Activated effector memory CD4-positive, alpha-beta T cell treated with anti-CD3 and anti-CD28 coated beads, Interleukin-2, amount 50 U/mL, for 16 hours (primary cell): Measurements from ENCODE around the gene SMIM44.
A peak's percentile ranks its signal among the peaks of the same experiment; 100 is the strongest.
"Not testable (repeated sequence)": the region's sequence is repeated elsewhere in the genome, so short reads cannot be mapped to it uniquely, and the experiment has no call there.

Experiments
- DNase-seq: peaks from one replicate; pipeline ENCODE4 v3.0.0-alpha.2; 2020

The SMIM44 gene

DNA sequence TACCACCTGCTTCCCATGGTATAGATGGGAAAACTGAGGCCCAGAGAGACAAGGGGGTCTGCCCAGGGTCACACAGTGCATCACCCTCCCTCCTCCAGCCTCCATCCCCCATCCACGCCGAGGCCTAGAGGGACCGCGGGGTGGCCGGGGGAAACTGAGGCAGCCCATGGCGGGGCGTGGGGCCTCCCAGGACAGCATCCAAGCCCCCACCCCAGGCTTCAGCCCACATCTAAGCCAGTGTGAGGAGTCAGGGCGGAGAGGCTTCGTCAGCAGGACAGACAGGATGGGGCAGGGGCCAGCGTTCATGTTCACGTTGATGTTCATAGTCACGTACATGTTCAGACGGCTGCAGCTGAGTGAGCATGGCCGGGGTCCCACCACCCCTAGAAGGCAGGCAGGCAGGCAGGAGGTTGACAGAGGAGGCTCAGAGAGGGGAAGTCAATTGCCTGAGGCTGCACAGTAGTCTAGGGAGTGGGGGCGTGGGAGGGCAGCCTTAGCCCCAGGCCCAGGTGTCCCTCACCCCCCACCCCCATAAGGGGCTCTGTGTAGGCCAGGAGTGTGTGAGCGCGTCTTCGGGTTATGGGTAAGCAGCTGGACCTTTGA is 26.2 kb downstream of the SMIM44 start:
- no peak for DNase-seq

DNA sequence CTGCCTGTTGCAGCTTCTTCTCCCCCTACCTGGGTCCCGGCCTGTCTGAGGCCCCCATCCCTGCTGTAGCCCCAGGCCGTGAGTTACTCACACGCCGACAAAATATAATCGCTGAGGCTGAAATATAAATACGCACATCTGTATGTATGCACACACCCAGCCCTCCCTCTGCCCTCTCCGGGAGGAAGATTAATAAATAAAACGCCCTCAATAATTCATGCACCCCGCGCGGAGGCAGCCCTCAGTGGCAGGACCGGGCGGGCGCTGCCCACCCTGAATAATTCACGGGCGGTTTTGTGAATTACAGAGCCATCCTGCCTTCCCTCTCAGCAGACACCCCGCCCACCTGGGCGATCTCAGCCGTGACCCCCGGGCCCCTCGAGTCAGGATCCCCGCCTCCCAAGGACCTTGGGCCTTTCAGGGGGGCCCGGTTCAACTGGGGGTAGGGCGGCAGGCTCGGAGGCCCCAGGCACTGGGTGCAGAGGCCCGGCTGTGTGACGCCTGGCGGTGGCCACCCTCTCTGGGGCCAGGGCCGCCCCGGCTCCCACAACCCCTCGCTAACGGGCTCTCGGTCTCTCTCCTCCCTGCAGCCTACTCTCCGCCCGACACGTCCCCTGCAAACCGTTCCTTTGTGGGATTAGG is 27.2 kb downstream of the SMIM44 start:
- DNase-seq = no peak

DNA sequence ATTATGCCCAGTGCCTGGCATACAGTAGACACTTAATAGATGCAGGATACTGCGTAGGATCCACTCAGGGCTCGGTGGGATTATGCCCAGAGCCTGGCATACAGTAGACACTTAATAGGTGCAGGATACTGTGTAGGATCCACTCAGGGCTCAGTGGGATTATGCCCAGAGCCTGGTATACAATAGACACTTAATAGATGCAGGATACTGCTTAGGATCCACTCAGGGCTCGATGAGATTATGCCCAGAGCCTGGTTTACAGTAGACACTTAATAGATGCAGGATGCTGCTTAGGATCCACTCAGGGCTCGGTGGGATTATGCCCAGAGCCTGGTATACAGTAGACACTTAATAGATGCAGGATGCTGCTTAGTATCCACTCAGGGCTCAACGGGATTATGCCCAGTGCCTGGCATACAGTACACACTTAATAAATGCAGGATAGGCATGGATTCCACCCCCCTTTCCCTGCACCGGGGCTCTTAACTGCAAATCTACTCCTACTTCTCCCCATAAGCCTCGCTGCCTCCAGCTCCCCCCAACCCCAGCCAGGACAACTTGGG is 27.8 kb downstream of the SMIM44 start:
- DNase-seq = no peak

DNA sequence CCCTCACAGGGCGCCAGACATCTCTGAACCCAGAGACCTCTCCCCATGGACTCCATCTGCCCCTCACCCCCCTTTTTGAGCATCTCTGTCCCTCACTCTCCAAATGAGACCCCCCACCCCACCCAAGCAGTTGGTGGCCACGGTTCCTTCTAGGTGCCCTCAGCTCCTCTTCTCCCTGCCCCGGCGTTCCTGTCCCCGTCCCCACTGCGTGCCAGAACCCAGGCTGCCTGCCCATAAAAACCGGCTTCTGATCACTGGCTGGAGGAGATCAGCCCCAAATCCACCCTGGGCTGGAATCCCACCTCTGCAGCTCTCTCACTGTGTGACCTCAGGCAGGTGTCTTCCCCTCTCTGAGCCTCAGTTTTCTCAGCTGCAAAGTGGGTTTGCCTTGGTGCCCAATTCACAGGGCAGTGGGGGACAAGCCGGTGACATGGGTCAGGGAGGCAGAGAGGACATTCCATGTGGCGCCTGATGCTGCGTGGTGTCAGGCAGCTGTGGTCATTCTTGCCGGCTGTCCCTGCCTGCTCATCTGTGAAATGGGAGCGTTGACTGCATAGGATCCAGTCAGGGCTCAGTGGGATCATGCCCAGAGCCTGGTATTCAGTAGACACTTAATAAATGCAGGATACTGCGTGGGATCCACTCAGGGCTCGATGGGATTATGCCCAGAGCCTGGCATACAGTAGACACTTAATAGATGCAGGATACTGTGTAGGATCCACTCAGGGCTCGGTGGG is 28.4 kb downstream of the SMIM44 start:
- DNase-seq = no peak

DNA sequence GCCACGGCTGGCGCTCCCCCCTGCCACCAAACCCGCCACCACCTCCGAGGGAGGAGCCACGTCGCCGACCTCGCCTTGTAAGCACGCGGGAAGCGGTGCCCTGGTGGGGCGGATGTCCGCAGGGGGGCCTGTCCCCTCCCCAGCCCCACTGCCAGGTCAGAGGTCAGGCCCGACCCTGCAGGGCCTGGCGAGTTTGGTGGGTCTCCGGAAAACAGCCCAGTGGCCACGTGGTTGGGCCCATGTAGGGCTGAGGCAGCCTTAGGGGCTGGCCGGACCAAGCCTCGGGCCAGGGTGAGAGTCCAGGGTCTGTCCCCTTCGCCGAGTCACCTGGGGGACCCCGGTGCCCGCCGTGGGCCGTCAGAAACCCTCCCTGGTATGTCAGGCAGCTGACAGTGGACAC is 29.4 kb downstream of the SMIM44 start:
- DNase-seq = no peak

DNA sequence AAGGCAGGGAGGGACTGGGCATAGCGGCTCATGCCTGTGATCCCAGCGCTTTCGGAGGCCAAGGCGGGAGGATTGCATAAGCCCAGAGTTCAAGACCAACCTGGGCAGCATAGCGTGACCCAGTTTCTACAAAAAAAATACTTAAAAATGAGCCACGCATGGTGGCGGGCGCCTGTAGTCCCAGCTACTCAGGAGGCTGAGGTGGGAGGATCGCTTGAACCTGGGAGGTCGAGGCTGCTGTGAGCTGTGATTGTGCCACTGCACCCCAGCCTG is 30.4 kb downstream of the SMIM44 start:
- not testable (repeated sequence) for DNase-seq

DNA sequence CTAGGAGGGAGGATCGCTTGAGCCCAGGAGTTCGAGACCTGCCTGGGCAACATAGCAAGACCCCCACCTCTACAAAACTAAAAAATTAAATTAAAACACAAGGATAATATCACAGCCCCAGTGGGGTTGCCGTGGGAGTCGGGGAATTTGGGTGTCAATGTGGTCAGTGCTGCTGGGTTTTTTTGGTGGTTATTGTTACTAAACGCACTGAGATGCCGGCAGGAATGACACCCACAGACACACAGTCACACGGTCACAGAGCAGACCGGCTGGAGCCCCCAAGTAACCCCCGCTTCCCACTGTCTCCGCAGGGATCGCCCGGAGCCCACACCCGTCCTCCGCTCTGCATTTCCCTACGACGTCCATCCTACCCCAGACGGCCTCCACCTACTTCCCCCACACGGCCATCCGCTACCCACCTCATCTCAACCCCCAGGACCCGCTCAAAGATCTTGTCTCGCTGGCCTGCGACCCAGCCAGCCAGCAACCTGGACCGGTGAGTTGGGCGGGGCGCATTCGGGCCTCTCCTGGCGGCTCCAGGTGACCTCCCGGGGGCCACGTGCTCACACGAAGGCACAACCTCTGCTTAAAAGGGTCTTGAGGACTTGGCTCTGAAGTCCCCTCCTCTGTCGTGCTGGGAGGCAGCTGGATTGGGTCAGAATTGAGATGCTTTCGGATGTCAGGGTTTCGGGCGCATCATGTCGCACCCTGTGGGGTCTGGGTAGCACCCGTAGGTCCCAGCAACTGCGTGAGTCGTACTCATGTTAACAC is 30.9 kb downstream of the SMIM44 start:
- DNase-seq = no peak

DNA sequence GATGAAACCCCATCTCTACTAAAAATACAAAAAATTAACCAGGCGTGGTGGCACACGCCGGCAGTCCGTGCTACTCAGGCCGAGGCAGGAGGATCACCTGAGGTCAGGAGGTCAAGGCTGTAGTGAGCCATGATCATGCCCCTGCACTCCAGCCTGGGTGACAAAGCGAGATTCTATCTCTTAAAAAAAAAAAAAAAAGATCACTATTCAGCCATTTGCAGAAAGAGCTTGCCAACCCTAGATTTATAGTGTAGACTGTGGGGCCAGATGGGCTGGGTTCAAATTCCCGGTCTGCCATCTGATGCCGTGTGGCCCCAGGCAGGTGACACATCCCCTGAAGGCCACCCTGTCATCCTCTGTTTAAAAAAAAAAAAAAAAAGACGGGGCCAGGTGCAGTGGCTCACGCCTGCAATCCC is 31.8 kb downstream of the SMIM44 start:
- no peak for DNase-seq

DNA sequence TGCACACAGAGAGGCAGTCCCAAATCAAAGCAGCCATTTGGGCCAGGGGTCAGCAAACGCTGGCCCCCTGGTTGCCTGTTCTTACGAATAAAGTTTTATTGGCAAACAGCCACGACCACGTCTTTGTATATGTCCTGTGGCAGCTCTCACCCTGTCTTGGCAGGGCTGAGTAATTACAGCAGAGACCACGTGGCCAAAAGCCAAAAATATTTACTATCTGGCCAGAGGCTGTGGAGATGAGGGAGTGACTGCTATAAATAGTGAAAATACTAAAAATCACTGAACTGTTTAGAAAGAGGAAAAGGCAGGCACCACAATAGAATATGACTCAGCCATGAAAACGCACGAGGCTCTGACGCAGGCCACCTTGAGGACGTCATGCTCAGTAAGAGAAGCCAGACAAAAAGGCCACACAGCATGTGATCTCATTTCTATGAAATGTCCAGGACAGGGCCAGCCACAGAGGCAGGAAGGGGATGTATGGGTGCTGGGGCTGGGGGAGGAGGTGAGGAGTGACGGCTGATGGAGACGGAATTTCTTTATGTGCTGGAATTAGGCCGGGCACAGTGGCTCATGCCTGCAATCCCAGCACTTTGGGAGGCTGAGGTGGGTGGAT is 32.3 kb downstream of the SMIM44 start:
- no peak for DNase-seq

DNA sequence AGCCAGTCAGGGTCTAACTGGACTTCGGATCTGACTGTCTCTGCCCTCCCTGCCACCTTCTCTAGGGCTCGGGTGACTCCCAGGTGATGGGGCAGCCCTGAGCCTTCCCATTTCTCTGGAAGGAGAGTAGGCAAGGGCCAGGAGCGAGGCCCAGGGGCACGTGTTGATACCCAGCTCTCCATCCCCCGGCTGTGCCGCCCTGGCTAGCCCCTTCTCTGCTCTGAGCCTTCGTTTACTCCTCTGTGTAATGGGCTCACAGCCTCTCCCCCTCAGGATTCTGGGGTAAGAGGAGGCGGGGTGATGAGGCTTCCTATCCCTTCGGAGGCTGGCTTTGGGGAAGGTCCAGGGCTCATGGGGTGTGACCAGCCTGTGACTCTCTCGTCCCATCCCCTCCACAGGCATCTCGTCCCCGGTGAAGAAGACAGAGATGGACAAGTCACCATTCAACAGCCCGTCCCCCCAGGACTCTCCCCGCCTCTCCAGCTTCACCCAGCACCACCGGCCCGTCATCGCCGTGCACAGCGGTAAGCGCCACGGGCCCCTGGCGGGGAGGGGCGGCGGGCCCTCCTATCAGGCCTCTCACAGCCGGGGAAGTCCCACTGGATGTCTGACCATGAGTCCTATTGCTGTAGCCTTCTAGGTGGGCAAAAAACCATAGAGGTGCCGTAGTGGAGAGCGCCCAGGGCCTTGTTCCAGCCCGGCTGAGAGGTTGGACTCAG is 34.5 kb downstream of the SMIM44 start:
- no peak for DNase-seq

DNA sequence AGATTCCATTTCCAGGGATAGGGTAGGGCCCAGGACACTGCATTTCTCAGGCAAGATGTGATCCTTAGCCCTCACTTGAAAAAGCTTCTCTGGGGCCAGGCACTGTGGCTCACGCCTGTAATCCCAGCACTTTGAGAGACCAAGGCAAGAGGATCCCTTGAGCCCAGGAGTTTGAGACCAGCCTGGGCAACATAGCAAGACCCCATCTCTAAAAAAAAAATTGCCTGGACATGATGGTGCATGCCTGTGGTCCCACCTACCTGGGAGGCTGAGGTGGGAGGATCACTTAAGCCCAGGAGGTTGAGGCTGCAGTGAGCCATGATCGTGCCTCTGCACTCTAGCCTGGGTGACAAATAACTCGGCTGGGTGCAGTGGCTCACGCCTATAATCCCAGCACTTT is 36.6 kb downstream of the SMIM44 start:
- DNase-seq = not testable (repeated sequence)

DNA sequence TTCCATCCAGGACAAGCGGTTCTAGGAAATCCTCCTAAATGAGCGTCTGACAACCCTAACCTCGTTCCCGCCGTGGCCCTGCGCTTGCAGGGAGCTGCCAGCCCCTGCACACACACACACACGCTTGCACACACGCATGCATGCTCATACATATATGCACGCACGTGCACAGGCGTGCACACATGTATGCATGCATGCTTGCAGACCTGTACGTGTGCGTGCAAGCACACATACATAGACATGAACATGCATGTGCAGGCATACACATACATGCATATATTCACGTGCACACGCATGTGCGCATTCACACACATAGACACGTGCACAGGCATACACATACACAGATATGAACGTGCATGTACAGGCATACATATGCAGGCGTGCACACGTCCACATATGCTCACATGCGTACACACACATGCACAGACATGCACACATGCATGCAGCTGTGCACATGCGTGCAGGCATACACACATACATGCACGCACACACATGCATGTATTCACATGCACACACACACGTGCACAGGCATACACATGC is 38.5 kb downstream of the SMIM44 start:
- no peak for DNase-seq

DNA sequence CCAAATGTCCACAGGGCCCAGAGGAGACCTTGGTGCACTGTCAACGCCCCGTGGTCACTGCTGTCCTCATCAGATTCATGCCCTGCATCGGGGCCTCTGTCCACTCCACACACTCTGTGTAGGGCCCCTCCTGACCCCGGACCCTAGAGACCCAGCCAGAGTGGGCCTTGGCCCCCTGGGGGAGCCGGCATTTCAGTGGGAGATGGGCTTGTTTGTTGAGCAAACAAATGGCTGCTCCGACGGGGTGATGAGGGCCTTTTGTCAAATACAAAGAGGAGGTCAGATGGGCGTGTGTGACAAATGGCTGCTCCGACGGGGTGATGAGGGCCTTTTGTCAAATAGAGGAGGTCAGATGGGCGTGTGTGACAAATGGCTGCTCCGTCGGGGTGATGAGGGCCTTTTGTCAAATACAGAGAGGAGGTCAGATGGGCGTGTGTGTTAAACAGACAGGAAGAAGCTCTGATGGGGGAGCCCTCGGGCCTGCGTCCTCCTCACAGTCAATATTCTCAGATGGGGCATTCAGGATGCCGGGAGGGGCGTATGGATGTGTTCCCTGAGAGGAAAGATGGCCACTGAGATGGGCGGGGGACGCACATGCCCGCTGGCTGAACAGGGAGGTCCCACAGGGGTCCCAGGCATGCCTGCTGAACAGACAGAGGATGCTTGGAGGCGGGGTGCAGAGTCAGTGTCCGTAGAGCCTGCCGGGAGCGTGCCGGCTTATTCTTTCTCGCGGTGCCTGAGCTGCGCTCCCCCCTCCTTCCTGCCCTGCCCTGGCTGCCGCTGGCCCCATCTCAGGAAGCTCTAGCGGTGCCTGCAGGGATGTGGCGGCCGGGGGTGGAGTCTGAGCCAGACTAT is 39.2 kb downstream of the SMIM44 start:
- DNase-seq = no peak

DNA sequence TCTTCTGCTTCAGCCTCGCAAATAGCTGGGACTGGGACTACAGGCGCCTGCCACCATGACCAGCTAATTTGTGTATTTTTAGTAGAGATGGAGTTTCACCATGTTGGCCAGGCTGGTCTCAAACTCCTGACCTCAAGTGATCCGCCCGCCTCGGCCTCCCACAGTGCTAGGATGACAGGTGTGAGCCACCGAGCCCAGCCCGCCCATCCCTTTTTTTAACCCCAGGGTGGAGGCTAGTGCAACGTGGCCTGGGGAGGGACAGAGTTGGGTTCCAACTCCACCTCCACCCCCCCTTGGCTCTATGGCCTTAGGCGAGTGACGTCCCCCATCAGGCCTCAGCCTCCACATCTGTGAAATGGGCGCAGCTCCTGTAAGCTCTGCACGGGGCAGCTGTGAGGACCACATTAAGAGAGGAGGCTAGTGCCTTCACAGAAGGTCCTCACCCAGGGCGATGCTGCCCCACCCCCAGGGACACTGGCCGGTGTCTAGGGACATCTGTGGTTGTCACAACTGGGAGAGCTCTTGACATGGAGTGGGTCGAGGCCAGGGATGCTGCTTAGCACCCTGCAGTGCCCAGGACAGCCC is 40.7 kb downstream of the SMIM44 start:
- no peak for DNase-seq

DNA sequence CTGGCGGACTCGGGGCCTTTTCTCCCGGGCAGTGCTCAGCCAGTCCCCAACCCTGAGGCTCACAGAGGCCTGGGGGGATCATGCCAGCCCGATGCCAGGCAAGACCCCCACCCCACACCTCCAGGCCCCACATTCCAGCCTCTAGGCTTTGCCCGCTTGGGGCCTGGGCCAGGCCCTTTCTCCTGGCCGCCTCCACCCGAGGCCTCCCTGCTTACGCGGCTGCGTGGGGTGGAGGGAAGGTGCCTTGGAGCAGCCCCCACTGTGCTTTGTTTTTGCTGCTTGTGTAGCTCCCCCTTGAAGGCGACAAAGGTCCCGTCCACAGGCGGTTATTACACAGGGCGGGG is 41.3 kb downstream of the SMIM44 start:
- DNase-seq = no peak

DNA sequence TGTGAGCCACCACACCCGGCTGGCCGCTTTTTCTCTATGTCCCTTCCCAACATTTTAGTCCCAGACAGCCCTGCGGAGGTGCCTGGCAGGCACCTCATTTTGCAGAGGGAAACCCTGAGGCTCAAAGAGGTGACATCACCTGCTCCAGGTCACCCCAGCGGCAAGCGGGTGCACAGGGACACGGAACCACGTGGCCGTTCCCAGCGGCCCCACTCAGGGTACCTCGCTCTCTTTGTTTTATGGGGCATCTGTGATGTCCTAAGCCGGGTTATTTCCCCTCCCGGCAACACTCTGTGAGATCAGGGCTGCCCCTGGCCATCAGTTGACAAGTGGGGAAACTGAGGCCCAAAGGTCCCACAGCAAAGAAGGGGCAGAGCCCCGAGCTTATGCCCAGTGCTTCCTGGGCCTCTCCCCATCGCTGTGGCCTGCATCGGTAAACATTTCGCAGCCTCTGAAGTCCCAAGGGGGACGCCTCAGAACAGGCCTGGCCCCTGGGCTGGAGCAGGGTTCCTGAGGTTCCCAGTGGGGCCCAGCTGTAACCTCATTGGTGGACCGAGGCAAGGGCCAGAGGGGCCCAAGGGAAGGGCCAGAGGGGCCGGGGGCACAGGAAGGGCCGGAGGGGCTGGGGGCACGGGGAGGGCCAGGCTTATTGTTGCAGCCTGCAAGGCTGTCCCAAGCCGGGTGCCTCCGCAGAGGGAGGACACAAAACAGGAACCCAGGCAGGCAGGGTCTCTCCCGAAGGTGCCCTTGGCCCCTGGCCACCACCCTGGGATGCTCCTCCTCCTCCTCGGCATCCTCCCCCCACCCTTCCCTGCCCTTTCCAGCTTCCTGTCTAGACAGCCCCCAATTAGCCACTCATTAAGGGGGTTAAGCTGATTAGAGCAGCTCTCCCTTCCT is 41.9 kb downstream of the SMIM44 start:
- DNase-seq = no peak

DNA sequence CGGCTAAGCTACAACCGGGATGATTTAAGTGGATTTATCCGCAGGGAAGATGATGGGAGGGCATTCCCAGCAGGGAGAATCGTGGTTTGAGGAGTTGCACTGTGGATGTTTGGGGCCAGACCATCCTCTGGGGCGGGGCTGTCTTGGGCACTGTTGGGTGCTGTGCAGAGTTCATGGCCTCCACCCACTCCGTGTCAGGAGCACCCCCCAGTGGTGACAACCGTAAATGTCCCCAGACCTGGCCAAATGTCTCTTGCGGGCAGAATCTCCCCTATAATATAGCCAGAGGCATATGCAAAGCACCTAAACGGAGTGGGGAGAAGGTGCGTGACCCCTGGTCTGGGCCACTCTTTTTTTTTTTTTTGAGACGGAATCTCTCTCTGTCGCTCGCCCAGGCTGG is 43.2 kb downstream of the SMIM44 start:
- DNase-seq = peak; percentile 84

DNA sequence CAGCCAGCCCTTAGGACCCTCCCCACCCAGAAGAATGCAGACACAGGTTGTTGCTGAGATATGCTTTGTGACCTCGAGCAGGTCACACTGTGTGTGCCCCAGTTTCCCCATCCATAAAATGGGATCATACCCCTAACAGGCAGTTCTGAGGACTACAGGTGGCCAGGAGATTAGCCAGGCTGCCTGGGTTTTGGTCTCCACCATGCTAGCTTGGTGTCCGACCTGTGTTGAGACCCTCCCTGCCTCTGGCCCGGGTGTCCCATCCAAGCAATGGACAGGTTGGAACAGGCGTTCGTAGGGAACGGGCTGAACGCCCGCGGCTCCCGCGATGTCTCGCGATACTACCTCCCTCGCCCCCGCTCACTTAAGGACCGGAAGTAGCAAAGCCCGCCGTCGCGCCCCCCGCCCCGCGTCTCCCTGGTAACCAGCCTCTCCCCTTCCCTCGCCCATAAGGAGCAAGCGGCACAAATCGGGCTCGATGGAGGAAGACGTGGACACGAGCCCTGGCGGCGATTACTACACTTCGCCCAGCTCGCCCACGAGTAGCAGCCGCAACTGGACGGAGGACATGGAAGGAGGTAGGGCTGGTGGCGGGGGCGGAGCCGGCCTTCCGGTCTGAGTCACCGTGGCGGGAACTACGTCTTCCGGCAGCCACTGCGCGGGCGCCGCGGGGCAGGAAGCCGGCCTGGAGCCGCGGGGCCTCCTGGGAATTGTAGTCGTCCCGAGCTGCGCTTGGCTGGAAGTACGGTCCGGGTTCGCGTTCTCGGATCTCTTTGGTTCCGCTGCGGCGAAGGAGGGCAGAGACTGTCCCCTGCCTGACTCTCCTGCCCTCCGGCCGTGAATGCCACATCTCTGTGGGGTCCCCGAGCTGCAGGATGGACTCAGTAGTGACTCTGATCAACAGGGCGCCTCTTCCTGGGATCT is 48.3 kb downstream of the SMIM44 start:
- DNase-seq = peak; percentile 99
